Fibroblast of lung (primary cell): Measurements from ENCODE around the gene FNDC3B. TPM values are rescaled to one million over a fixed set of nuclear protein-coding genes. Genes with fewer than 3 reads are reported as not detected.

Experiments used
- DNase-seq, 2 donors: peaks; one replicate each; pipeline versions ENCODE4 v3.0.0 to v3.0.0-alpha.2; 2010; ENCODE audit warnings: low read depth in 2 of 2
- H2AFZ ChIP-seq: 2 replicates; pipeline ENCODE4 v1.5.1; 2012; ENCODE audit warnings: low read length, control low read depth, inconsistent platforms
- H3K27ac ChIP-seq: 2 replicates; pipeline ENCODE4 v1.5.1; 2011; ENCODE audit warnings: low read length, control low read depth; ENCODE audit not compliant: insufficient read depth
- H3K27me3 ChIP-seq: 2 replicates; pipeline ENCODE4 v1.5.1; 2011; ENCODE audit warnings: mild to moderate bottlenecking, low read length; ENCODE audit not compliant: control insufficient read depth, insufficient read depth
- H3K36me3 ChIP-seq: 2 replicates; pipeline ENCODE4 v1.5.1; 2011; ENCODE audit warnings: low read length; ENCODE audit not compliant: control insufficient read depth, insufficient read depth
- H3K4me1 ChIP-seq: 2 replicates; pipeline ENCODE4 v1.5.1; 2011; ENCODE audit warnings: low read length; ENCODE audit not compliant: control insufficient read depth, insufficient read depth; ENCODE audit errors: extremely low read depth
- H3K4me2 ChIP-seq: 2 replicates; pipeline ENCODE4 v1.5.1; 2011; ENCODE audit warnings: low read length, control low read depth; ENCODE audit not compliant: insufficient read depth; ENCODE audit errors: extremely low read depth
- H3K4me3 ChIP-seq, 4 experiments: fragments of 200-600 bp in 1 of 4; sonication (generic) in 1 of 4; replicated peaks in 1 of 4; 2 replicates each; pipeline ENCODE4 v1.5.1; 2011 to 2016; ENCODE audit warnings: low read length in 4 of 4, low read depth in 3 of 4, mild to moderate bottlenecking in 3 of 4, control low read depth in 2 of 4, inconsistent platforms in 1 of 4, mixed read lengths in 1 of 4; ENCODE audit not compliant: insufficient read depth in 1 of 4; ENCODE audit errors: control extremely low read depth in 1 of 4
- H3K79me2 ChIP-seq: 2 replicates; pipeline ENCODE4 v1.5.1; 2012; ENCODE audit warnings: mild to moderate bottlenecking, low read length, inconsistent platforms; ENCODE audit not compliant: control insufficient read depth, insufficient read depth
- H3K9ac ChIP-seq: 2 replicates; pipeline ENCODE4 v1.5.1; 2011; ENCODE audit warnings: mild to moderate bottlenecking, low read length, control low read depth; ENCODE audit not compliant: insufficient read depth
- H3K9me3 ChIP-seq: 2 replicates; pipeline ENCODE4 v1.5.1; 2012; ENCODE audit warnings: low read depth, low read length; ENCODE audit not compliant: control insufficient read depth, insufficient read depth
- H4K20me1 ChIP-seq: 2 replicates; pipeline ENCODE4 v1.5.1; 2011; ENCODE audit warnings: low read length; ENCODE audit not compliant: control insufficient read depth, insufficient read depth; ENCODE audit errors: extremely low read depth
- EZH2 ChIP-seq: IDR thresholded peaks from 2 replicates; pipeline ENCODE4 v1.5.1; 2012; ENCODE audit warnings: low read length, control low read depth, mild to moderate bottlenecking; ENCODE audit errors: missing control alignments
- polyA plus RNA-seq, 2 donors: library from polyadenylated mRNA; depleted of rRNA in 1 of 2; stranded (reverse) in 1 of 2; unstranded in 1 of 2; fragments of >200 nt; gene quantifications; 2 replicates each; pipeline ENCODE4 v1.2.1, GENCODE V29; 2011 to 2012; ENCODE audit warnings: missing spikeins in 1 of 2
- total RNA-seq: library from RNA; depleted of rRNA; stranded (reverse); fragments of >200 nt; gene quantifications from 2 replicates; pipeline ENCODE4 v1.2.1, GENCODE V29; 2014
- TF ChIP-seq, protein P1 (sequence below), 2 donors: IDR thresholded peaks in 1 of 2; conservative IDR thresholded peaks in 1 of 2; 1 replicate in 1 of 2; 2 replicates in 1 of 2; pipeline ENCODE4 v1.5.1; 2011 to 2012; ENCODE audit warnings: low read length in 2 of 2, control low read depth in 1 of 2, inconsistent platforms in 1 of 2, low read depth in 1 of 2, mild to moderate bottlenecking in 1 of 2

The FNDC3B gene
- total and polyA plus RNA-seq, 2 donors (not counting 1 experiment from before 2014, with no cell fraction given), result 26.1 to 76.8 TPM

GRCh38 chr3:172351895-172352466, 312.6 kb downstream of the FNDC3B start:
- no peak overlapping the region for H2AFZ ChIP-seq
- no peaks in the 10 kb centered on the region for H4K20me1 ChIP-seq
- H3K4me1 ChIP-seq, result peaks cover 10% of the 10 kb centered on the region
- no peak overlapping the region for H3K4me2 ChIP-seq
- no peak overlapping the region for H3K4me3 ChIP-seq
- no peaks in the 10 kb centered on the region for H3K79me2 ChIP-seq
- DNase-seq, result no peak
- H3K9me3 ChIP-seq, result no peaks in the 10 kb centered on the region
- no peaks in the 10 kb centered on the region for H3K27me3 ChIP-seq
- no peak for TF ChIP-seq EZH2
- TF ChIP-seq, protein P1, sequence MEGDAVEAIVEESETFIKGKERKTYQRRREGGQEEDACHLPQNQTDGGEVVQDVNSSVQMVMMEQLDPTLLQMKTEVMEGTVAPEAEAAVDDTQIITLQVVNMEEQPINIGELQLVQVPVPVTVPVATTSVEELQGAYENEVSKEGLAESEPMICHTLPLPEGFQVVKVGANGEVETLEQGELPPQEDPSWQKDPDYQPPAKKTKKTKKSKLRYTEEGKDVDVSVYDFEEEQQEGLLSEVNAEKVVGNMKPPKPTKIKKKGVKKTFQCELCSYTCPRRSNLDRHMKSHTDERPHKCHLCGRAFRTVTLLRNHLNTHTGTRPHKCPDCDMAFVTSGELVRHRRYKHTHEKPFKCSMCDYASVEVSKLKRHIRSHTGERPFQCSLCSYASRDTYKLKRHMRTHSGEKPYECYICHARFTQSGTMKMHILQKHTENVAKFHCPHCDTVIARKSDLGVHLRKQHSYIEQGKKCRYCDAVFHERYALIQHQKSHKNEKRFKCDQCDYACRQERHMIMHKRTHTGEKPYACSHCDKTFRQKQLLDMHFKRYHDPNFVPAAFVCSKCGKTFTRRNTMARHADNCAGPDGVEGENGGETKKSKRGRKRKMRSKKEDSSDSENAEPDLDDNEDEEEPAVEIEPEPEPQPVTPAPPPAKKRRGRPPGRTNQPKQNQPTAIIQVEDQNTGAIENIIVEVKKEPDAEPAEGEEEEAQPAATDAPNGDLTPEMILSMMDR (conservative IDR thresholded peaks at IDR 0.05 in 1 of 2, IDR thresholded peaks at IDR 0.05 in 1 of 2; ENCODE audit: low read depth in 1 of 2, low read length in 2 of 2), result no peak
- no peak overlapping the region for H3K9ac ChIP-seq
- H3K27ac ChIP-seq, result no peak overlapping the region
- H3K36me3 ChIP-seq, result peaks cover 5% of the 10 kb centered on the region

DNA sequence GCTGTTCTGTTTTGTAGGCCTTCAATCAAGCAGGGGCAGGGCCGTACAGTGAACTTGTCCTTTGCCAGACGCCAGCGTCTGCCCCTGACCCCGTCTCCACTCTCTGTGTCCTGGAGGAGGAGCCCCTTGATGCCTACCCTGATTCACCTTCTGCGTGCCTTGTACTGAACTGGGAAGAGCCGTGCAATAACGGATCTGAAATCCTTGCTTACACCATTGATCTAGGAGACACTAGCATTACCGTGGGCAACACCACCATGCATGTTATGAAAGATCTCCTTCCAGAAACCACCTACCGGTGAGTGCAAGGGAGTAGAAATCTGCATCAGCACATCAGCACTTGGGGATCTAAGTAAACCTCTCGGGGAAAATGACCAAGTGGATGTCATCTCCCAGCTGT, 313.4 kb downstream of the FNDC3B start:
- H3K9me3 ChIP-seq, result no peaks in the 10 kb centered on the region
- H3K36me3 ChIP-seq, result peaks cover 5% of the 10 kb centered on the region
- no peaks in the 10 kb centered on the region for H4K20me1 ChIP-seq
- H3K4me2 ChIP-seq, result no peak overlapping the region
- no peaks in the 10 kb centered on the region for H3K79me2 ChIP-seq
- TF ChIP-seq EZH2, result no peak
- TF ChIP-seq, protein P1 (conservative IDR thresholded peaks at IDR 0.05 in 1 of 2, IDR thresholded peaks at IDR 0.05 in 1 of 2; ENCODE audit: low read depth in 1 of 2, low read length in 2 of 2), result no peak
- no peak overlapping the region for H2AFZ ChIP-seq
- H3K4me3 ChIP-seq, result no peak overlapping the region
- DNase-seq, result no peak
- no peak overlapping the region for H3K27ac ChIP-seq
- H3K9ac ChIP-seq, result no peak overlapping the region
- no peaks in the 10 kb centered on the region for H3K27me3 ChIP-seq
- H3K4me1 ChIP-seq, result peaks cover 10% of the 10 kb centered on the region

GRCh38 chr3:172354931-172355499, 315.6 kb downstream of the FNDC3B start:
- TF ChIP-seq, protein P1 (conservative IDR thresholded peaks at IDR 0.05 in 1 of 2, IDR thresholded peaks at IDR 0.05 in 1 of 2; ENCODE audit: low read depth in 1 of 2, low read length in 2 of 2), result no peak
- TF ChIP-seq EZH2, result no peak
- Histone ChIP-seq H4K20me1 (no peaks in the 10 kb centered on the region), H2AFZ (no peak overlapping the region), H3K79me2 (no peaks in the 10 kb centered on the region), H3K27me3 (no peaks in the 10 kb centered on the region), H3K9me3 (no peaks in the 10 kb centered on the region), H3K4me1 (peaks cover 10% of the 10 kb centered on the region), H3K4me2 (no peak overlapping the region), H3K36me3 (peaks cover 5% of the 10 kb centered on the region), H3K27ac (no peak overlapping the region), H3K9ac (no peak overlapping the region), H3K4me3 (no peak overlapping the region)
- no peak for DNase-seq
